SW480 (cell line): Measurements from ENCODE around the gene ASPN.

Source experiments
- DNase-seq: peaks from one replicate; pipeline ENCODE4 v3.0.0-alpha.2; 2016; ENCODE audit warnings: low spot score

ASPN gene

GRCh38 chr9:92408747-92409478 is 73.4 kb downstream of the ASPN start:
- no peak for DNase-seq

GRCh38 chr9:92407818-92408217 is 74.5 kb downstream of the ASPN start:
- DNase-seq = no peak

DNA sequence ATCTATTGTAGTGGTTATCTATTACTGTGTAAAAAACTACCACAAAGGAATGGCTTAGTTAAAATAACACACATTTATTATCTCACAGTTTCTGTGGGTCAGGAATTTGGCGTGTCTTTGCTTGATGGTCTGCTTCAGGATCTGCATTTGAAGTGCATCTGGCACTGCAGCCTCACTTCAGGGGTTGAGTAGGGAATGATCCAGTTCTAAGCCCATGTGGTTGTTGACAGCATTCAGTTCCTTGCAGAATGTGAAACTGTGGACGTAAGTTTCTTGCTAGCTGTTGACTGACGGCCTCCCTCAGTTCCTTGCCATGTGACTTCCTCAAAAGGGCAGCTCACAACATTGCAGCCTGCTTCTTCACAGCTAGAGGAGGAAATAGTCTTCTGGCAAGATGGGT is 75.8 kb downstream of the ASPN start:
- no peak for DNase-seq
